GM23248 (cell line): ENCODE data around the gene RNF183. TPM values are rescaled to one million over a fixed set of nuclear protein-coding genes. Genes with fewer than 3 reads are reported as not detected.

Source experiments
- DNase-seq: peaks from one replicate; pipeline ENCODE4 v3.0.0-alpha.2; 2015
- H2AFZ ChIP-seq: fragments of 200-600 bp; sonication (generic); 2 replicates; pipeline ENCODE4 v1.6.1; 2016; ENCODE audit warnings: antibody characterized with exemption
- H3F3A ChIP-seq: fragments of 200-600 bp; sonication (generic); 2 replicates; pipeline ENCODE4 v1.6.1; 2016; ENCODE audit warnings: mild to moderate bottlenecking, antibody characterized with exemption, mixed run types; ENCODE audit not compliant: insufficient read depth
- H3K27ac ChIP-seq: fragments of 200-600 bp; sonication (generic); 2 replicates; pipeline ENCODE4 v1.5.1; 2016; ENCODE audit warnings: mild to moderate bottlenecking
- H3K27me3 ChIP-seq: fragments of 200-600 bp; sonication (generic); replicated peaks from 2 replicates; pipeline ENCODE4 v1.6.1; 2016; ENCODE audit warnings: mild to moderate bottlenecking; ENCODE audit not compliant: insufficient read depth
- H3K36me3 ChIP-seq: fragments of 200-600 bp; sonication (generic); 2 replicates; pipeline ENCODE4 v1.6.1; 2016; ENCODE audit warnings: low read depth, mild to moderate bottlenecking
- H3K4me1 ChIP-seq: fragments of 200-600 bp; sonication (generic); 2 replicates; pipeline ENCODE4 v1.6.1; 2016; ENCODE audit warnings: mild to moderate bottlenecking; ENCODE audit not compliant: insufficient read depth
- H3K4me2 ChIP-seq: fragments of 200-600 bp; sonication (generic); one replicate; pipeline ENCODE4 v1.6.1; 2016; ENCODE audit warnings: mild to moderate bottlenecking; ENCODE audit not compliant: unreplicated experiment
- H3K4me3 ChIP-seq: fragments of 200-600 bp; sonication (generic); 2 replicates; pipeline ENCODE4 v1.5.1; 2016; ENCODE audit warnings: mild to moderate bottlenecking
- H3K79me2 ChIP-seq: fragments of 200-600 bp; sonication (generic); 2 replicates; pipeline ENCODE4 v1.6.1; 2016; ENCODE audit warnings: mild to moderate bottlenecking; ENCODE audit not compliant: insufficient read depth
- H3K9ac ChIP-seq: fragments of 200-600 bp; sonication (generic); 2 replicates; pipeline ENCODE4 v1.6.1; 2016; ENCODE audit warnings: mild to moderate bottlenecking
- H3K9me2 ChIP-seq: fragments of 200-600 bp; sonication (generic); 2 replicates; pipeline ENCODE4 v1.6.1; 2016; ENCODE audit warnings: mixed run types, mild to moderate bottlenecking, moderate library complexity; ENCODE audit not compliant: insufficient read depth
- H3K9me3 ChIP-seq: fragments of 200-600 bp; sonication (generic); one replicate; pipeline ENCODE4 v1.6.1; 2017; ENCODE audit warnings: low read depth
- H4K20me1 ChIP-seq: fragments of 200-600 bp; sonication (generic); 2 replicates; pipeline ENCODE4 v1.6.0; 2016; ENCODE audit not compliant: insufficient read depth
- EZH2 ChIP-seq: fragments of 200-600 bp; sonication (generic); IDR thresholded peaks from 2 replicates; pipeline ENCODE4 v1.6.1; 2018; ENCODE audit warnings: antibody characterized with exemption, mild to moderate bottlenecking; ENCODE audit not compliant: insufficient read depth, poor library complexity, severe bottlenecking
- EZH2phosphoT487 ChIP-seq: fragments of 200-600 bp; sonication (generic); IDR thresholded peaks from 2 replicates; pipeline ENCODE4 v1.6.1; 2018; ENCODE audit warnings: antibody characterized with exemption, moderate library complexity, mild to moderate bottlenecking, low read depth; ENCODE audit not compliant: insufficient read depth
- WGBS, 2 experiments: methylation state at CpG; one replicate each; pipeline ENCODE4 v1.1.6; 2015 to 2017; ENCODE audit warnings: low lambda C conversion rate in 2 of 2, low coverage in 1 of 2; ENCODE audit errors: missing lambda C conversion rate in 2 of 2; 5-methylcytosine and 5-hydroxymethylcytosine counted together
- in situ Hi-C: fragments of 300-500 bp; cut with MboI; formaldehyde crosslinking; loops from 2 replicates; pipeline ENCODE4 v1.15.0; 2020
- polyA plus RNA-seq: library from polyadenylated mRNA; unstranded; fragments of >200 nt; fragmentation: Nextera tagmentation; extraction: Ambion mirVana; gene quantifications from 2 replicates; pipeline ENCODE4 v1.2.1, GENCODE V29; 2016
- total RNA-seq: library from RNA; depleted of rRNA; stranded (reverse); fragments of >200 nt; shearing (Covaris generic); gene quantifications from 2 replicates; pipeline ENCODE4 v1.2.3, GENCODE V29; 2014

The RNF183 gene
- total and polyA plus RNA-seq, 2 experiments from 2014 or later, result not detected

- no peaks in the 10 kb centered on the region for H4K20me1 ChIP-seq
- peaks cover 41% of the 10 kb centered on the region for H3K36me3 ChIP-seq
- WGBS, 2 experiments, result 56 to 58% methylated on average over 2 of the region's 2 CpGs
- H2AFZ ChIP-seq, result no peak overlapping the region
- H3K79me2 ChIP-seq, result peaks cover 22% of the 10 kb centered on the region
- no peaks in the 10 kb centered on the region for H3K9me3 ChIP-seq
- H3K27ac ChIP-seq, result no peak overlapping the region
- H3K4me1 ChIP-seq, result peaks cover 7% of the 10 kb centered on the region
- H3K4me2 ChIP-seq, result no peak overlapping the region
- H3K27me3 ChIP-seq, result no peaks in the 10 kb centered on the region
- no peak overlapping the region for H3K9ac ChIP-seq
- no peak for TF ChIP-seq EZH2
- TF ChIP-seq EZH2phosphoT487, result no peak
- peaks cover 8% of the 10 kb centered on the region; the same call in 1 of the 2 replicates for H3F3A ChIP-seq
- DNase-seq, result no peak
- in situ Hi-C loops, result no loop called here
- H3K4me3 ChIP-seq, result no peak overlapping the region
- H3K9me2 ChIP-seq, result no peaks in the 10 kb centered on the region
These were observed 33.8 kb downstream of the RNF183 start for GRCh38 chr9:113269355-113269754.

- TF ChIP-seq EZH2 (no peak), EZH2phosphoT487 (no peak)
- DNase-seq, result no peak
- in situ Hi-C loops, result no loop called here
- Histone ChIP-seq H3K79me2 (peaks cover 9% of the 10 kb centered on the region), H3K27me3 (no peaks in the 10 kb centered on the region), H2AFZ (no peak overlapping the region), H3K4me2 (no peak overlapping the region), H3K9ac (no peak overlapping the region), H3K9me3 (no peaks in the 10 kb centered on the region), H3F3A (peaks cover 8% of the 10 kb centered on the region; the same call in 1 of the 2 replicates), H4K20me1 (no peaks in the 10 kb centered on the region), H3K36me3 (peaks cover 39% of the 10 kb centered on the region), H3K4me3 (no peak overlapping the region), H3K9me2 (no peaks in the 10 kb centered on the region), H3K27ac (no peak overlapping the region), H3K4me1 (no peaks in the 10 kb centered on the region)
- WGBS, 2 experiments, result 92 to 95% methylated on average over 4 of the region's 4 CpGs
These were observed 35.1 kb downstream of the RNF183 start for GRCh38 chr9:113267911-113268566.

GRCh38 chr9:113266174-113266573, 37.0 kb downstream of the RNF183 start:
- in situ Hi-C loops, result no loop called here
- Histone ChIP-seq H3K4me2 (no peak overlapping the region), H3K9ac (no peak overlapping the region), H3K27ac (no peak overlapping the region), H3K27me3 (no peaks in the 10 kb centered on the region), H2AFZ (no peak overlapping the region), H3K9me2 (no peaks in the 10 kb centered on the region), H3F3A (peaks cover 7% of the 10 kb centered on the region; the same call in 1 of the 2 replicates), H3K36me3 (peaks cover 33% of the 10 kb centered on the region), H3K4me1 (no peaks in the 10 kb centered on the region), H3K4me3 (no peak overlapping the region), H3K79me2 (no peaks in the 10 kb centered on the region), H3K9me3 (no peaks in the 10 kb centered on the region), H4K20me1 (no peaks in the 10 kb centered on the region)
- WGBS, 2 experiments, result 64 to 72% methylated on average over 3 of the region's 3 CpGs
- TF ChIP-seq EZH2phosphoT487 (no peak), EZH2 (no peak)
- no peak for DNase-seq

- 88 to 94% methylated on average over 1 of the region's 1 CpG for WGBS, 2 experiments
- no peaks in the 10 kb centered on the region for H4K20me1 ChIP-seq
- H3K27me3 ChIP-seq, result no peaks in the 10 kb centered on the region
These were observed 41.1 kb downstream of the RNF183 start for GRCh38 chr9:113261917-113262671.

More at GRCh38 chr9:113261917-113262671, 41.1 kb downstream of the RNF183 start:
- no peaks in the 10 kb centered on the region for H3K9me2 ChIP-seq
- in situ Hi-C loops, result no loop called here
- H3K9me3 ChIP-seq, result no peaks in the 10 kb centered on the region
- H3K9ac ChIP-seq, result no peak overlapping the region
- H3K4me1 ChIP-seq, result no peaks in the 10 kb centered on the region
- H3K36me3 ChIP-seq, result peaks cover 46% of the 10 kb centered on the region
- H3K4me3 ChIP-seq, result no peak overlapping the region
- TF ChIP-seq EZH2phosphoT487 (no peak), EZH2 (no peak)
- no peaks in the 10 kb centered on the region for H3F3A ChIP-seq
- H3K79me2 ChIP-seq, result no peaks in the 10 kb centered on the region
- H3K4me2 ChIP-seq, result no peak overlapping the region
- H2AFZ ChIP-seq, result no peak overlapping the region
- no peak for DNase-seq
- H3K27ac ChIP-seq, result no peak overlapping the region
